Spleen (tissue), 7 donors: Measurements from ENCODE around the gene EEF2K.
A peak's percentile ranks its signal among the peaks of the same experiment; 100 is the strongest.

Experiments
- POLR2AphosphoS5 ChIP-seq, 3 donors: sonication (generic); formaldehyde crosslinking; IDR thresholded peaks; one replicate each; pipeline ENCODE4 v1.5.1; 2017; ENCODE audit warnings: antibody characterized with exemption in 3 of 3
- TF ChIP-seq, protein P1 (sequence below), 11 experiments: fragments of 200-600 bp in 7 of 11; fragments of 450-650 bp in 4 of 11; sonication (generic) in 4 of 11; IDR thresholded peaks in 8 of 11; conservative IDR thresholded peaks in 3 of 11; 1 replicate in 7 of 11; 2 replicates in 4 of 11; pipeline versions ENCODE4 v1.4.0 to v1.8.0; 2016 to 2021; ENCODE audit warnings: antibody characterized with exemption in 11 of 11, inconsistent platforms in 4 of 11, mild to moderate bottlenecking in 1 of 11
- donor health status: DM: no; HTN: no; CAD: no; lungs with moderate emphysema.
- donor health status: DM: no; HTN: no; CAD: no.
- donor health status: DM: no; HTN: no; CAD: no.

DNA sequence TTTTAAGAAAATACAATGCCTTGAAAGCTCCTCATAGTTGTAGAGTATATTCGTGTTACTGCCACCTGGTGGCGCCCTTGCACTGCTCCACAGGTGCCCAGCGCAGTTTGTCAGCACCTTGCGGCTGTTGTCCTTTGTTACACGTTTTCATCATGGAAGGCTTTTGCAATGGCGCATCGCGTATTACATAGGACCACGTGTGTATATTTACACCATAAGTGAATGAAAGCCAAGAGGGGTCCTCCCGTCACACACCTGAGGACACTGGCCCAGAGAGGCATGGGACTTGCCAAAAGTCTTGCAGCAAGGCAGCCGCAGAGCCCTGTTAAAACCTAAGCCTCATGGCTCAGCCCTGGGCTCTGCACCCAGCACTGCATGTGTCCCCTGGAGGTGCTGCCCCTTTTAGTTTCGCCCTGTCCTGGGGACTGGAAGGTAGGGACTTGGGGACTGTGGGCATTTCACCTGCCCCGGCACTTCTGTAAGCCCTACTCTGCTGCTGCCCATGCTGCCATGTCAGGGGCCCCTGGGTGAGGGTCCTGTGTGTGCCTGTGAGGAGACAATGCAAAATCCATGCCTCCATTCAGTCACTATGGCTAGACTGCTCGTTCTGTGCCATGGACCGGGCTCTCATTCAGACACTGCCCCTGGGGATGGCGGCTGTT, 115.4 kb downstream of the EEF2K start:
- TF ChIP-seq, protein P1, sequence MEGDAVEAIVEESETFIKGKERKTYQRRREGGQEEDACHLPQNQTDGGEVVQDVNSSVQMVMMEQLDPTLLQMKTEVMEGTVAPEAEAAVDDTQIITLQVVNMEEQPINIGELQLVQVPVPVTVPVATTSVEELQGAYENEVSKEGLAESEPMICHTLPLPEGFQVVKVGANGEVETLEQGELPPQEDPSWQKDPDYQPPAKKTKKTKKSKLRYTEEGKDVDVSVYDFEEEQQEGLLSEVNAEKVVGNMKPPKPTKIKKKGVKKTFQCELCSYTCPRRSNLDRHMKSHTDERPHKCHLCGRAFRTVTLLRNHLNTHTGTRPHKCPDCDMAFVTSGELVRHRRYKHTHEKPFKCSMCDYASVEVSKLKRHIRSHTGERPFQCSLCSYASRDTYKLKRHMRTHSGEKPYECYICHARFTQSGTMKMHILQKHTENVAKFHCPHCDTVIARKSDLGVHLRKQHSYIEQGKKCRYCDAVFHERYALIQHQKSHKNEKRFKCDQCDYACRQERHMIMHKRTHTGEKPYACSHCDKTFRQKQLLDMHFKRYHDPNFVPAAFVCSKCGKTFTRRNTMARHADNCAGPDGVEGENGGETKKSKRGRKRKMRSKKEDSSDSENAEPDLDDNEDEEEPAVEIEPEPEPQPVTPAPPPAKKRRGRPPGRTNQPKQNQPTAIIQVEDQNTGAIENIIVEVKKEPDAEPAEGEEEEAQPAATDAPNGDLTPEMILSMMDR (IDR thresholded peaks at IDR 0.05 in 8 of 11, conservative IDR thresholded peaks at IDR 0.05 in 3 of 11) = peak; percentile 74 to 91 (median 85)
- TF ChIP-seq POLR2AphosphoS5 (IDR thresholded peaks at IDR 0.05) = peak in 2 of 3 donors; percentile 38 to 56
